NCI-H524 treated with DMSO at 0.1 percent for 48 hours (cell line): ENCODE measurements around the gene POM121.
"Not testable (repeated sequence)": the region's sequence is repeated elsewhere in the genome, so short reads cannot be mapped to it uniquely, and the experiment has no call there.

Source experiments
- DNase-seq: peaks from one replicate; lab custom pipeline; 2025; lab: John Stamatoyannopoulos, UW

Gene POM121

GRCh38 chr7:72924733-72925545 is at the start of gene POM121:
Gene POM121 (plus strand): TSS chr7:72925095. CDS start chr7:72925122, 27 bp downstream.
- peak; percentile 36 for DNase-seq

- DNase-seq: peak; percentile 44
Observed at GRCh38 chr7:72879079-72879736, 45.7 kb upstream of the POM121 start.

DNA sequence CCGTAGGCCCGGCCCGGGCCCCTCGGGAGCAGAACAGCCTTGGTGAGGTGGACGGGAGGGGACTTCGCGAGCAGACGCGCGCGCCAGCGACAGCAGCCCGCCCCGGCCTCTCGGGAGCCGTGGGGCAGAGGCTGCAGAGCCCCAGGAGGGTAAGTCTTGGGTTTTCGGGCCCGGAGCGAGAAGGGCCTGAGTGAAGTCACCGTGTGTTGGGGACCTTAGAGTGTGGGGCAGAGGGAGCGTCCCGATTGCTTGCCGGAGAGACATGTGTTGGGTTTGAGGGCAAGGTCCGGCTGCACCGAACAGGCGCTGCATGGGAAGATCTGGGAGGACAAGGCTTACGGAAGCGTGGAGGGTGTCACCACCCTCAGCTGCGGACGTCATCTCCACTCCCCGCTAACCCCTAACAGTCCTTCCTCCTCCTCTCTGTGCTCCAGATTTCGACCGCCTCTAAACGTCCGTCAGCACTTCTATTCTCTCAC is 45.1 kb upstream of the POM121 start:
- DNase-seq: not testable (repeated sequence)

GRCh38 chr7:72891750-72892149 is 33.1 kb upstream of the POM121 start:
- not testable (repeated sequence) for DNase-seq

DNA sequence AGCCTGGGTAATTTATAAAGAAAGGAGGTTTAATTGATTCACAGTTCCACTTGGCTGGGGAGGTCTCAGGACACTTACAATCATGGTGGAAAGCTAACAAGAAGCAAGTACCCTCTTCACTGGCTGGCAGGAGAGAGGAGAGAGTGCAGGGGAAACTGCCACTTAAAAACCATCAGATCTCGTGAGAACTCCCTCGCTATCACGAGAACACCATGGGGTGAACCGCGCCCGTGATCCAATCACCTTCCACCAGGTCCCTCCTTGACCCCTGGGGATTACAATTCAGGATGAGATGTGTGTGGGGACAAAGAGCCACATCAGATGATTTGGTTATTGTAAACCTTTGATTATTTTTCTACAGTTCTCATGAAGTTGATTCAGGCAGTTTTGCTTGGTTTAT is 20.2 kb upstream of the POM121 start:
- not testable (repeated sequence) for DNase-seq

- DNase-seq: not testable (repeated sequence)
Observed at GRCh38 chr7:72908422-72908821, 16.5 kb upstream of the POM121 start.

- DNase-seq: not testable (repeated sequence)
Observed at GRCh38 chr7:72911395-72911794, 13.5 kb upstream of the POM121 start.

- not testable (repeated sequence) for DNase-seq
Observed at GRCh38 chr7:72913750-72914149, 11.1 kb upstream of the POM121 start.

- DNase-seq: not testable (repeated sequence)
Observed at GRCh38 chr7:72914756-72915525, 10.0 kb upstream of the POM121 start.

DNA sequence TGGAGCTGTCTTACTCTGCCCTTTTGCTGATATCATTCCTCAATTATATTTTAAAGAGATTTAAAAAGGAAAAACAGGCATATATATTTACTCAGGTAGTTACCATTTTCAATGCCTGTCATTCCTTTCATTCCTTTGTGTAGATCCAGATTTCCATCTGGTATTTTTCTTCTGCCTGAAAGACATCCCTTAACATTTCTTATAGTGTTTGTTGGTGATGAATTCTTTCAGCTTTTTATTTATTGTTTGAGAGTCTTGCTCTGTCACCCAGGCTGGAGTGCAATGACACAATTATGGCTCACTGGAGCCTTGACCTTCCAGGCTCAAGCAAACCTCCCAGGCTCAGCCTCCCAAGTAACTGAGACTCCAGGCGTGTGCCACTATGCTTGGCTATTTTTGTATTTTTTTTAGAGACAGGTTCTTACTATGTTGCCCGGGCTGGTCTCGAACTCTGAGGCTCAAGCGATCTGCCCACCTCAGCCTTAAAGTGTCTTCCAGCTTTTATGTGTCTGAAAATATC is 5.6 kb upstream of the POM121 start:
- DNase-seq: no peak

GRCh38 chr7:72924386-72924732 is 536 bp upstream of the POM121 start:
- DNase-seq: no peak

DNA sequence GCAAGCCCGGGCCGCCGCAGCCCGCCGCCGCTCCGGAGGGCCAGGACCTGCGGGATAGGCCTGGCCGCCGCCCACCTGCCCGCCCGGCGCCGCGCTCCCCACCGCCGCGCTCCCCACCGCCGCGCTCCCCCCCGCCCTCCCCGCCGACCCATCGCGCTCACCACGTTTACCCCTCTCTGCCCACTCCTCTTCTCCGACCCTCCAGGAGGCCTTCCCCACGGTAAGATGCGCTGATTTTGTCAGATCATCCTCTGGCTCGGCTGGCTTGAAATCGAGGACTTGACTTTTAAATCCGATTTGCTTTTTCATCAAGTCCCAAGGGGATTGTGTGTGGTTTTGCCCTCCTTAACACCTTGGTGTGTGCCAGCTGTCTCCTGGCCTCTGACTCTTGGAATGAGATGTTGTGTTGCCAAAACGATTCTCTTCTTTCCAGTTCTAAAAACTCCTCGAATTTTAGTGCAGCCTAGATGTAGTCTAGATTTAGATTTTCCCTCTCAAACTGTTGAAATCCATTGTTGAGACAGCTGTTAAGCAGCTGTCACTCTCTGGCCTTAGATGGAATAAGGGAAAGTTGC is 738 bp downstream of the POM121 start:
- DNase-seq: peak; percentile 0

- DNase-seq: not testable (repeated sequence)
Observed at GRCh38 chr7:72927791-72928190, 2.9 kb downstream of the POM121 start.

DNA sequence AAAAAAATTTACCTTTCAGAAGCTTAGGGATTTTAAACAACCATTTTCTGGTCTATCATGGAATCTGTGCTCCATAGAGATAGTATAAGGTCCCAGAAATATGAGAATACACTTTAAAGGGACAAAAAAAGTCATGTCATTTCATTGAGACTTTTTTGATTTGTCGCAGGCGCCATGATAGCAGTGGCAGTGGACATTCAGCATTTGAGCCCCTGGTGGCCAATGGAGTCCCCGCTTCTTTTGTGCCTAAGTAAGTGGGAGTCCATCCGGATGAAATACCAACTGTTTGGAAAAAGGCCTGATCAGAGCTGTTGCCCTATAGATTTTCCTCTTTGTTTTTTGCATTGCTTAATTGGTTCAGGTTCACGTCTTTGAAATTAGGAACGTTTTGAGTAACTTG is 3.3 kb downstream of the POM121 start:
- DNase-seq: not testable (repeated sequence)

DNA sequence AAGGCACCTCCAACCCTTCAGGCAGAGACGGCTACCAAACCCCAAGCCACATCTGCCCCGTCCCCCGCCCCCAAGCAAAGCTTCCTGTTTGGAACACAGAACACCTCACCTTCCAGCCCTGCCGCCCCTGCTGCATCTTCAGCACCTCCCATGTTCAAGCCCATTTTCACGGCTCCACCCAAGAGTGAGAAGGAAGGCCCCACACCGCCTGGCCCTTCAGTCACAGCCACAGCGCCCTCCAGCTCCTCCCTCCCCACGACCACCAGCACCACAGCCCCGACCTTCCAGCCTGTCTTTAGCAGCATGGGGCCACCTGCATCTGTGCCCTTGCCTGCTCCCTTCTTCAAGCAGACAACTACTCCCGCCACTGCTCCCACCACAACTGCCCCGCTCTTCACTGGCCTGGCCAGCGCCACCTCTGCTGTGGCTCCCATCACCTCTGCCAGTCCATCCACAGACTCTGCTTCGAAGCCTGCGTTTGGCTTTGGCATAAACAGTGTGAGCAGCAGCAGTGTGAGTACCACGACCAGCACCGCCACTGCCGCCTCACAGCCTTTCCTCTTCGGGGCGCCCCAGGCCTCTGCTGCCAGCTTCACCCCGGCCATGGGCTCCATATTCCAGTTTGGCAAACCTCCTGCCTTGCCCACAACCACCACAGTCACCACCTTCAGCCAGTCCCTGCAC is 17.3 kb downstream of the POM121 start:
- not testable (repeated sequence) for DNase-seq

GRCh38 chr7:72942956-72943355 is 18.1 kb downstream of the POM121 start:
- DNase-seq: not testable (repeated sequence)

- DNase-seq: not testable (repeated sequence)
Observed at GRCh38 chr7:72944937-72945336, 20.0 kb downstream of the POM121 start.

DNA sequence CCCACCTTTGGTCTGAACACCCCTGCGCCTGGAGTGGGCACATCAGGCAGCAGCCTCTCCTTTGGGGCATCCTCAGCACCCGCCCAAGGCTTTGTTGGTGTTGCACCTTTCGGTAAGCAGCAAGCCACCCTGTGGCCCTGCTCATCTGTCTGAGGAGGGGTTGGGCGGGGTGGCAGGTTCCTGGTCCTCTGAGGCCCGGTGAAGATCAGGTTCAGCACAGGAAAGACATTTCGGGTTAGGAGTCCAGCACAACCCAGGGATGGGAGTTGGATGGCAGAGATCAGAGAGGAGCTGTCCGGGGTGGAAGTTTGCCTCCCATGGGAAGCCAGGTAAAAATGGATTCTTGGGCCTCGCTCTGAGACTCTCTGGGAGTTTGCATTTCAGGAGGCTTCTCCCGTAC is 20.7 kb downstream of the POM121 start:
- not testable (repeated sequence) for DNase-seq

DNA sequence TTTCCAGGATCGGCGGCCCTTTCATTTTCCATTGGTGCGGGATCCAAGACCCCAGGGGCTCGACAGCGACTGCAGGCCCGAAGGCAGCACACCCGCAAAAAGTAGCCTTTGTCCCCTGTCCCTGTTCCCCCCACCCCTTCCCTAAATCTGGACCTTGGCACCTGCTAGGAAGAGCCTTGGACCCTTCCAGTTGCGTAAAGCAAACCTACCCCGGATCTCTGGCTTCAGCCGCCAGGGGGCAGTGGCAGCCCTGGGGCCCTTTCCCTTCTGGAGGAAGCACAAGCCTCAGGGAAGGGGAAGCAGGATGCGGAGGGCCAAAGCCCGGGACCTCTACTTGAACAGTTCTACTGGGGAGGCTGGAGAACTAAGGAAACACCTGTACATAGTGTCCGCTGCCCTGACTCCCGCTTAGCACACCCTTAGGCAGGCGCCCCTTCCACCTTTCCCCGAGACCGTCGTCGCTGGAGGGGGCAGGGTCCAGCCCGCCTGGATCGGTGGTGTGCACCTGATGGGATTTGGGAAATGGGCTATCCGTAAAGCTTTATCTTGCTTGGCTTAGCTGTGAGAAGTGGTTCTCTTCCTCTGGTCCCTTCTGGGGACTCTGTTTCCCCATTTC is 21.3 kb downstream of the POM121 start:
- DNase-seq: not testable (repeated sequence)

DNA sequence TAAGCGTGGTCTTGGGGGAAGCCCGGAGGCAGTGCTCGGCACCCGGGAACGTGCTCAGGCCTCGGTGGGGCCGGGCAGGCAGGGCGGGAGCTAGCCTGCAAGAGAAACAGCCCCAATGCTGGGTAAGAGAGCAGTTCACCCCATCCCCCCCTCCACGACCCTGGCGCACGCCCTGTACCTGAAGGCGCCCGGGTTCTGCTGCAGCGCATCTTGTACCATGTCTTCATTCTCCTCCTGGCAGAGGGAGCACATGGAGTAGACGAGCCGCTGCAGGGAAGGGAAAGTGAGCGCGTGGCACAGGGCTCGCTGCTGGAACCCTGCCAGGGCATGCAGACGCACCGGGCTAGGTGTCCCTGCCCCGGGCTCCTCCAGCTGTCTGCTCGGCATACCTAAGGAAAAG is 23.8 kb downstream of the POM121 start:
- not testable (repeated sequence) for DNase-seq

DNA sequence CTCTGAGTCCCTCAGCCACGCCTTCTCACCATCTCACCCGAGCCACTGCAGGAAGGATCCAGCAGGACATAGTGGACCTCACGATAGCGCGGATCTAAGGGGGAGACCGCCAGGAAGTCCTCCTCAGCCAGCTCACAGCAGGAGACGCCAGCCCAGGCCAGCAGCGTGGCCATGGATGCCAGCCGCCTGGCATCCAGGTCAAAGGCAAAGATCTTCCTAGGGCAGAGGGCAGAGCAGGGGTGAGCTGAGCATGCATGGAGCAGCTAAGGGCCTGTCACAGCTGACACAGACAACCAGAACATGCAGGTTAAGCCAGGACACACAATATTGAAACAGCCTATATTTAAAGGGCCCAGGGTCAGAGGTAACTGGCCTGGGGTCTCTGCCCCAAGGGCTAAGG is 24.4 kb downstream of the POM121 start:
- DNase-seq: not testable (repeated sequence)
